ENCODE measurements around the gene FHAD1. TPM values are rescaled to one million over a fixed set of nuclear protein-coding genes. Genes with fewer than 3 reads are reported as not detected.
A peak's percentile ranks its signal among the peaks of the same experiment; 100 is the strongest.

FHAD1 gene
- total and polyA plus RNA-seq, 9 of the 15 experiments (the other 6 are each of a cell fraction or from before 2014, with no cell fraction given) = 0.32 to 2.1 (median 1.5) TPM; not detected in 1

DNA sequence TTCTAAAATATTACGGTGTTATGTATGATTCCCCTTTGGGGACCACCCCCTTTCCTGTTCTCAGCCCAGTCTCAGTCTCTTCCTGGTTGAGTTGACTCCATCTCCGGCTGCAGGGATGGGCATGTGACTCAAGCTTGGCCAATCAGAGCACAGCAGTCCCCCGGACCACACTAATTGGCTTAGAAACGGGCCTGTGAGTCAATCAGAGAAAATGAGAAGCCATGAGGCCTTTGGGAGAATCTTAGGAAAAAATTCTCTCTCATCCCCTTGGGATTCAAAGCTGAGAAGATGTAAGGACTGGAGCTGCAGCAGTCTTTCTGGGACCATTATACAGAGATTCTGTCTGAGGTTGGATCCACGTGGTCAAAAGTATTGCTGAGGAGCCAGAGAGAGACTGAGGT, 10.7 kb upstream of the FHAD1 start (continued):
- no peak for TF ChIP-seq CEBPB (tag; IDR thresholded peaks at IDR 0.05)
- TF ChIP-seq CHD1 (IDR thresholded peaks at IDR 0.05; ENCODE audit: low read length) = no peak
- TF ChIP-seq TCF7 (IDR thresholded peaks at IDR 0.05; ENCODE audit: borderline replicate concordance) = no peak
- TF ChIP-seq, protein P1, sequence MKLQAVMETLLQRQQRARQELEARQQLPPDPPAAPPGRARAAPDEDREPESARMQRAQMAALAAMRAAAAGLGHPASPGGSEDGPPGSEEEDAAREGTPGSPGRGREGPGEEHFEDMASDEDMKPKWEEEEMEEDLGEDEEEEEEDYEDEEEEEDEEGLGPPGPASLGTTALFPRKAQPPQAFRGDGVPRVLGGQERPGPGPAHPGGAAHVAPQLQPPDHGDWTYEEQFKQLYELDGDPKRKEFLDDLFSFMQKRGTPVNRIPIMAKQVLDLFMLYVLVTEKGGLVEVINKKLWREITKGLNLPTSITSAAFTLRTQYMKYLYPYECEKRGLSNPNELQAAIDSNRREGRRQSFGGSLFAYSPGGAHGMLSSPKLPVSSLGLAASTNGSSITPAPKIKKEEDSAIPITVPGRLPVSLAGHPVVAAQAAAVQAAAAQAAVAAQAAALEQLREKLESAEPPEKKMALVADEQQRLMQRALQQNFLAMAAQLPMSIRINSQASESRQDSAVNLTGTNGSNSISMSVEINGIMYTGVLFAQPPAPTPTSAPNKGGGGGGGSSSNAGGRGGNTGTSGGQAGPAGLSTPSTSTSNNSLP (IDR thresholded peaks at IDR 0.05; ENCODE audit: borderline replicate concordance, low read depth, low read length) = no peak
- no peak for TF ChIP-seq NCOA4 (IDR thresholded peaks at IDR 0.05; ENCODE audit: partially characterized antibody)
- no peak for TF ChIP-seq POLR3G (IDR thresholded peaks at IDR 0.05; ENCODE audit: extremely low read depth, insufficient read length, insufficient replicate concordance)
- TF ChIP-seq ETS2 (tag; IDR thresholded peaks at IDR 0.05; ENCODE audit: borderline replicate concordance, poor library complexity, severe bottlenecking) = no peak
- TF ChIP-seq FOXJ2 (tag; IDR thresholded peaks at IDR 0.05) = no peak
- TF ChIP-seq, protein P2, sequence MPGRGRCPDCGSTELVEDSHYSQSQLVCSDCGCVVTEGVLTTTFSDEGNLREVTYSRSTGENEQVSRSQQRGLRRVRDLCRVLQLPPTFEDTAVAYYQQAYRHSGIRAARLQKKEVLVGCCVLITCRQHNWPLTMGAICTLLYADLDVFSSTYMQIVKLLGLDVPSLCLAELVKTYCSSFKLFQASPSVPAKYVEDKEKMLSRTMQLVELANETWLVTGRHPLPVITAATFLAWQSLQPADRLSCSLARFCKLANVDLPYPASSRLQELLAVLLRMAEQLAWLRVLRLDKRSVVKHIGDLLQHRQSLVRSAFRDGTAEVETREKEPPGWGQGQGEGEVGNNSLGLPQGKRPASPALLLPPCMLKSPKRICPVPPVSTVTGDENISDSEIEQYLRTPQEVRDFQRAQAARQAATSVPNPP (IDR thresholded peaks at IDR 0.05; ENCODE audit: borderline replicate concordance, insufficient read depth, insufficient read length) = no peak
- no peak for TF ChIP-seq FOXJ3 (CRISPR knock-in tag; IDR thresholded peaks at IDR 0.05)
- no peak for TF ChIP-seq HNRNPLL (IDR thresholded peaks at IDR 0.05; ENCODE audit: low read depth, low read length, poor library complexity, severe bottlenecking)
- TF ChIP-seq, protein P3, sequence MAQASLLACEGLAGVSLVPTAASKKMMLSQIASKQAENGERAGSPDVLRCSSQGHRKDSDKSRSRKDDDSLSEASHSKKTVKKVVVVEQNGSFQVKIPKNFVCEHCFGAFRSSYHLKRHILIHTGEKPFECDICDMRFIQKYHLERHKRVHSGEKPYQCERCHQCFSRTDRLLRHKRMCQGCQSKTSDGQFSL (CRISPR knock-in tag; IDR thresholded peaks at IDR 0.05) = no peak
- TF ChIP-seq, protein P3 (tag; IDR thresholded peaks at IDR 0.05) = no peak
- TF ChIP-seq, protein P4, sequence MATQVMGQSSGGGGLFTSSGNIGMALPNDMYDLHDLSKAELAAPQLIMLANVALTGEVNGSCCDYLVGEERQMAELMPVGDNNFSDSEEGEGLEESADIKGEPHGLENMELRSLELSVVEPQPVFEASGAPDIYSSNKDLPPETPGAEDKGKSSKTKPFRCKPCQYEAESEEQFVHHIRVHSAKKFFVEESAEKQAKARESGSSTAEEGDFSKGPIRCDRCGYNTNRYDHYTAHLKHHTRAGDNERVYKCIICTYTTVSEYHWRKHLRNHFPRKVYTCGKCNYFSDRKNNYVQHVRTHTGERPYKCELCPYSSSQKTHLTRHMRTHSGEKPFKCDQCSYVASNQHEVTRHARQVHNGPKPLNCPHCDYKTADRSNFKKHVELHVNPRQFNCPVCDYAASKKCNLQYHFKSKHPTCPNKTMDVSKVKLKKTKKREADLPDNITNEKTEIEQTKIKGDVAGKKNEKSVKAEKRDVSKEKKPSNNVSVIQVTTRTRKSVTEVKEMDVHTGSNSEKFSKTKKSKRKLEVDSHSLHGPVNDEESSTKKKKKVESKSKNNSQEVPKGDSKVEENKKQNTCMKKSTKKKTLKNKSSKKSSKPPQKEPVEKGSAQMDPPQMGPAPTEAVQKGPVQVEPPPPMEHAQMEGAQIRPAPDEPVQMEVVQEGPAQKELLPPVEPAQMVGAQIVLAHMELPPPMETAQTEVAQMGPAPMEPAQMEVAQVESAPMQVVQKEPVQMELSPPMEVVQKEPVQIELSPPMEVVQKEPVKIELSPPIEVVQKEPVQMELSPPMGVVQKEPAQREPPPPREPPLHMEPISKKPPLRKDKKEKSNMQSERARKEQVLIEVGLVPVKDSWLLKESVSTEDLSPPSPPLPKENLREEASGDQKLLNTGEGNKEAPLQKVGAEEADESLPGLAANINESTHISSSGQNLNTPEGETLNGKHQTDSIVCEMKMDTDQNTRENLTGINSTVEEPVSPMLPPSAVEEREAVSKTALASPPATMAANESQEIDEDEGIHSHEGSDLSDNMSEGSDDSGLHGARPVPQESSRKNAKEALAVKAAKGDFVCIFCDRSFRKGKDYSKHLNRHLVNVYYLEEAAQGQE (IDR thresholded peaks at IDR 0.05; ENCODE audit: borderline replicate concordance) = peak; percentile 40
- TF ChIP-seq, protein P4 (CRISPR knock-in tag; IDR thresholded peaks at IDR 0.05; ENCODE audit: low read depth) = no peak
- no peak for TF ChIP-seq KLF1 (tag; IDR thresholded peaks at IDR 0.05)

Data from K562 (cell line).